ENCODE measurements around the gene CFI. TPM values are rescaled to one million over a fixed set of nuclear protein-coding genes. Genes with fewer than 3 reads are reported as not detected.

CFI gene
- total and polyA plus RNA-seq, 9 of the 15 experiments (the other 6 are each of a cell fraction or from before 2014, with no cell fraction given) = 0.30 to 8.4 (median 0.95) TPM

DNA sequence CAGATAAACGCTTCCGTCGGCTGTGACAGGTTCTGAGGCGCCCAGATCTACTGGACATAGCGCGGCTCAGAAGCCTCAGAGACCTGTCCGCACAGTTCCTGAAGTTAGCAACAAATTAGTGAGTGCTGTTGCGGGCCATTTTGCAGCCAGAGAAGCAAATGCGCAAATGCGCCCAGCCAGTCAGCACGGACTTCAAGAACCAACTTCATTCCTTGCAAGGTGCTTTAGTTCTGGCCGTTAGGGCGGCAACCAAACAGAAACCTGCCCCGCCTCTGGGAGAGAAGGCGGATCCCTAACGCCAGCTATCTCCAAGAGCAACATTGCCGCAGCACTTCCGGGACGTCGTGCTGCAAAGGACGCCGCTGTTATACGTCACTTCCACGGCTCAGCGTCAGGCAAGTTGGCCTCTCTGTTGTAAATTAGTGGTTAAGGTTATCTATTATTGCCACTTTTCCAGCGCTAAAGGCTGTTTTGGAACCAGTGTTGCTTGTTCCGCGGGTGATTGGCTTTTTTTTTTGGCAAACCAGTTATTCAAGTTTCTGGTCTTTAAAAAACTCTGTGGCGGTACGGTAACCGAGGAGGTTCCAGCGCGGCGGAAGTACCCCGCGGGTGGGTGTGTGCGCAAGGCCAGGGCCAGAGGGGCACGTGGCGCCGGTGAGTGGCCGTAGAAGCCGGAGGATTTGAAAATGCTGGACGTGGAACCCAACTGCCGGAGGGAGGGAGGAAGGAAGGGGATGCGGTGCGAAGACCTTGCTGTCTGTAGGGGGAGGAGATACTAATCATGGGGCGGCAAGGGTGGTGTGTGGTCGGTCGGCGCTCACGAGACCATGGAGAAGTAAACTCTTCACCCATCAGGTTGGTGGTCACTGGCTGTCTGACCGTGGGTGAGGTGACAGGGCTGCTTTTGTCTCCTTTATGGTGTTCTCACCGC, 13.6 kb upstream of the CFI start, which contains the start of gene GAR1 (continued):
- TF ChIP-seq MGA (IDR thresholded peaks at IDR 0.05) = peak; percentile 85
- TF ChIP-seq, protein P1, sequence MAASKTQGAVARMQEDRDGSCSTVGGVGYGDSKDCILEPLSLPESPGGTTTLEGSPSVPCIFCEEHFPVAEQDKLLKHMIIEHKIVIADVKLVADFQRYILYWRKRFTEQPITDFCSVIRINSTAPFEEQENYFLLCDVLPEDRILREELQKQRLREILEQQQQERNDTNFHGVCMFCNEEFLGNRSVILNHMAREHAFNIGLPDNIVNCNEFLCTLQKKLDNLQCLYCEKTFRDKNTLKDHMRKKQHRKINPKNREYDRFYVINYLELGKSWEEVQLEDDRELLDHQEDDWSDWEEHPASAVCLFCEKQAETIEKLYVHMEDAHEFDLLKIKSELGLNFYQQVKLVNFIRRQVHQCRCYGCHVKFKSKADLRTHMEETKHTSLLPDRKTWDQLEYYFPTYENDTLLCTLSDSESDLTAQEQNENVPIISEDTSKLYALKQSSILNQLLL (CRISPR knock-in tag; IDR thresholded peaks at IDR 0.05; ENCODE audit: borderline replicate concordance) = no peak
- no peak for TF ChIP-seq ZNF23 (CRISPR knock-in tag; IDR thresholded peaks at IDR 0.05)
- TF ChIP-seq RBBP5 (IDR thresholded peaks at IDR 0.05; ENCODE audit: borderline replicate concordance, insufficient read depth, low read length, poor library complexity, severe bottlenecking) = peak; percentile 68
- no peak for TF ChIP-seq FUS (optimal IDR thresholded peaks at IDR 0.05; ENCODE audit: low read depth, low read length)
- no peak for TF ChIP-seq XRCC4 (IDR thresholded peaks at IDR 0.05; ENCODE audit: extremely low read depth, insufficient read depth, insufficient read length)
- TF ChIP-seq, protein P2, sequence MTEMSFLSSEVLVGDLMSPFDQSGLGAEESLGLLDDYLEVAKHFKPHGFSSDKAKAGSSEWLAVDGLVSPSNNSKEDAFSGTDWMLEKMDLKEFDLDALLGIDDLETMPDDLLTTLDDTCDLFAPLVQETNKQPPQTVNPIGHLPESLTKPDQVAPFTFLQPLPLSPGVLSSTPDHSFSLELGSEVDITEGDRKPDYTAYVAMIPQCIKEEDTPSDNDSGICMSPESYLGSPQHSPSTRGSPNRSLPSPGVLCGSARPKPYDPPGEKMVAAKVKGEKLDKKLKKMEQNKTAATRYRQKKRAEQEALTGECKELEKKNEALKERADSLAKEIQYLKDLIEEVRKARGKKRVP (CRISPR knock-in tag; IDR thresholded peaks at IDR 0.05) = no peak
- no peak for TF ChIP-seq ARID3B (CRISPR knock-in tag; IDR thresholded peaks at IDR 0.05; ENCODE audit: borderline replicate concordance)
- TF ChIP-seq, protein P3, sequence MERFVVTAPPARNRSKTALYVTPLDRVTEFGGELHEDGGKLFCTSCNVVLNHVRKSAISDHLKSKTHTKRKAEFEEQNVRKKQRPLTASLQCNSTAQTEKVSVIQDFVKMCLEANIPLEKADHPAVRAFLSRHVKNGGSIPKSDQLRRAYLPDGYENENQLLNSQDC (CRISPR knock-in tag; IDR thresholded peaks at IDR 0.05) = peak; percentile 85; the same call in 1 of the 2 replicates
- TF ChIP-seq SMAD3 (CRISPR knock-in tag; conservative IDR thresholded peaks at IDR 0.05) = no peak

Data from K562 (cell line).